Measurements from ENCODE around the gene FAF1. TPM values are rescaled to one million over a fixed set of nuclear protein-coding genes. Genes with fewer than 3 reads are reported as not detected.
"Not testable (repeated sequence)": the region's sequence is repeated elsewhere in the genome, so short reads cannot be mapped to it uniquely, and the experiment has no call there.

The FAF1 gene
- total RNA-seq, 2 experiments from 2014 or later: 84.6 to 88.2 TPM

DNA sequence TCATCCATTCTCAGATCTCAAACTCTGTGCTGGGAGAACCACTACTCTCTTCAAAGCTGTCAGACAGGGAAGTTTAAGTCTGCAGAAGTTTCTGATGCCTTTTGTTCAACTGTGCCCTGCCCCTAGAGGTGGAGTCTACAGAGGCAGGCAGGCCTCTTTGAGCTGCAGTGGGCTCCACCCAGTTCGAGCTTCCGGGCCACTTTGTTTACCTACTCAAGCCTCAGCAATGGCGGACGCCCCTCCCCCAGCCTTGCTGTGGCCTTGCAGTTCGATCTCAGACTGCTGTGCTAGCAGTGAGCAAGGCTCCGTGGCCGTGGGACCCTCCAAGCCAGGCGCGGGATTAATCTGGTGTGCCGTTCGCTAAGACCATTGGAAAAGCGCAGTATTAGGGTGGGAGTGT, 49.7 kb downstream of the FAF1 start:
- H3K27me3 Mint-ChIP-seq, H3K4me3 Mint-ChIP-seq, H3K27ac Mint-ChIP-seq, H3K4me1 Mint-ChIP-seq, CTCF ChIA-PET, DNase-seq, POLR2A ChIA-PET: not testable (repeated sequence)
- Mint-ChIP-seq H3K9me3 (peaks cover 21% of the 10 kb centered on the region), H3K36me3 (ENCODE audit: low read depth) (peaks cover 14% of the 10 kb centered on the region)

DNA sequence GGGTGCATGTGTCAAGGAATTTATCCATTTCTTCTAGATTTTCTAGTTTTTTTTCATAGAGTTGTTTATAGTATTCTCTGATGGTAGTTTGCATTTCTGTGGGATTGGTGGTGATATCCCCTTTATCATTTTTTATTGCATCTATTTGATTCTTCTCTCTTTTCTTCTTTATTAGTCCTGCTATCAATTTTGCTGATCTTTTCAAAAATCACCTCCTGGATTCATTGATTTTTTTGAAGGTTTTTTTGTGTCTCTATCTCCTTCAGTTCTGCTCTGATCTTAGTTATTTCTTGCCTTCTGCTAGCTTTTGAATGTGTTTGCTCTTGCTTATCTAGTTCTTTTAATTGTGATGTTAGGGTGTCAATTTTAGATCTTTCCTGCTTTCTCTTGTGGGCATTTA, 52.5 kb downstream of the FAF1 start:
- H3K4me1 Mint-ChIP-seq, H3K27ac Mint-ChIP-seq, POLR2A ChIA-PET, H3K27me3 Mint-ChIP-seq, DNase-seq, CTCF ChIA-PET, H3K4me3 Mint-ChIP-seq: not testable (repeated sequence)
- Mint-ChIP-seq H3K9me3 (peaks cover 21% of the 10 kb centered on the region), H3K36me3 (ENCODE audit: low read depth) (peaks cover 14% of the 10 kb centered on the region)

DNA sequence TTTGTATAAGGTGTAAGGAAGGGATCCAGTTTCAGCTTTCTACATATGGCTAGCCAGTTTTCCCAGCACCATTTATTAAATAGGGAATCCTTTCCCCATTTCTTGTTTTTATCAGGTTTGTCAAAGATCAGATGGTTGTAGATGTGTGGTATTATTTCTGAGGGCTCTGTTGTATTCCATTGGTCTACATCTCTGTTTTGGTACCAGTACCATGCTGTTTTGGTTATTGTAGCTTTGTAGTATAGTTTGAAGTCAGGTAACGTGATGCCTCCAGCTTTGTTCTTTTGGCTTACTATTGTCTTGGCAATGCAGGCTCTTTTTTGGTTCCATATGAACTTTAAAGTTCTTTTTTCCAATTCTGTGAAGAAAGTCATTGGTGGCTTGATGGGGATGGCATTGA, 54.0 kb downstream of the FAF1 start:
- H3K27ac Mint-ChIP-seq; H3K36me3 Mint-ChIP-seq (ENCODE audit: low read depth); DNase-seq; H3K27me3 Mint-ChIP-seq; H3K4me1 Mint-ChIP-seq; CTCF ChIA-PET; H3K4me3 Mint-ChIP-seq; POLR2A ChIA-PET: not testable (repeated sequence)
- H3K9me3 Mint-ChIP-seq: peaks cover 19% of the 10 kb centered on the region

DNA sequence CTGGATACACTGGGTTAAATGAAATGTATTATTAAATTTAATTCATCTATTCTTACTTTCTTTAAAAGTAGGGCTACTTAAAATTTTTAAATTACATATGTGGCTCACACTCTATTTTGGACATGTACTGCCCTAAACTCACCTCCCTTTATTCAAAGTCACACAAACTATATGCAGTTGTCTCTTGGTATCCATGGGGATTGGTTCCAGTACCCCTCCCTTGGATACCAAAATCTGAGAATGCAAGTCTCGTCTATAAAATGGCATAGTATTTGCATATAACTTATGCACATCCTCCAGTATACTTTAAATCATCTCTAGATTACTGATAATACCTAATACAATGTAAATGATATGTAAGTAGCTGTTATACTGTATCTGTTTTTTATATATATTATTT, 57.6 kb downstream of the FAF1 start:
- DNase-seq: no peak
- Mint-ChIP-seq H3K36me3 (ENCODE audit: low read depth) (no peaks in the 10 kb centered on the region), H3K27ac (no peak overlapping the region), H3K27me3 (no peaks in the 10 kb centered on the region), H3K4me1 (no peaks in the 10 kb centered on the region), H3K4me3 (no peak overlapping the region), H3K9me3 (peaks cover 9% of the 10 kb centered on the region)
- POLR2A ChIA-PET: no interaction called here
- CTCF ChIA-PET: interaction anchor here (1.0 kb wide), 1 partner anchor 27 kb away, joined by 3 read pairs; no protein-coding TSS in a partner anchor

DNA sequence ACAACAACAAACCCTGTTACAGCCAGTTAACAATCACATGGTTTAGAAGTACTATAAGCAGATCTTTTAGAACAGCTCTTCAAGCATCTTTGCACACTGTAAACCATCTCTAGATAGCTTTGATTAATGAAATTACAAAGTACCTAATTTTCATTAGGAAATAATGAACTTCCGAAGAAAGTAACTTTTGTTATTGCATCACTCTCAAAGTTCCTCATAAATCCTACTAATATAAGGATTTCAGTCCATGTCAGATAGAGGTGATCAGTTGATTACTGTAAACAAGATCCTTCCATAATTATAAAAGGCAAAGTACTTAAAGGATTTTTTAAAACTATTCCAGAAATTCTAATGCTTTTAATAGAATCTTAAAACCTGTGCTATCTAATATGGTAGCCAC, 58.2 kb downstream of the FAF1 start:
- CTCF ChIA-PET: interaction anchor here (0.7 kb wide), 1 partner anchor 142 kb away, joined by 3 read pairs; no protein-coding TSS in a partner anchor
- H3K27ac Mint-ChIP-seq: no peak overlapping the region
- H3K4me1 Mint-ChIP-seq: no peaks in the 10 kb centered on the region
- H3K27me3 Mint-ChIP-seq: no peaks in the 10 kb centered on the region
- POLR2A ChIA-PET: no interaction called here
- no peaks in the 10 kb centered on the region for H3K36me3 Mint-ChIP-seq (ENCODE audit: low read depth)
- no peak overlapping the region for H3K4me3 Mint-ChIP-seq
- H3K9me3 Mint-ChIP-seq: peaks cover 6% of the 10 kb centered on the region
- DNase-seq: no peak

DNA sequence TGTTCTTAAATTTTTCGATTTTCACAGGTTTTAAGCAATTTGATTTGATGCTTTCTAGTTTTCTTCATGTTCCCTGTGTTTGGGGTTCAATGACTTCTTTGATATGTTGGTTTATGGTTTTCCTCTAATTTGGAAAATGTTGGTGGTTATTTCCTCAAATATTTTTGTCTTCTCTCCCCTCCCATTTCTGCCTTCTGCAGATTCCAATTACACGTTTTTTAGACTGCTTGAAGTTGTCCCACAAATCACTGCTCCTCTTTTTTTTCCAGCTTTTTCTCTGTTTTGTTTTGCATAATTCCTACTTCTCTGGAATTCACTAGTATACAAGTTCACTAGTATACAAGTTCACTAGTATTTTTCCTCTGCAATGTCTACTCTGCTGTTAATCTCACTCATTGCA, 61.3 kb downstream of the FAF1 start:
- H3K9me3 Mint-ChIP-seq: peaks cover 3% of the 10 kb centered on the region
- no peak overlapping the region for H3K27ac Mint-ChIP-seq
- DNase-seq: no peak
- no peak overlapping the region for H3K4me3 Mint-ChIP-seq
- H3K27me3 Mint-ChIP-seq: no peaks in the 10 kb centered on the region
- H3K4me1 Mint-ChIP-seq: no peaks in the 10 kb centered on the region
- POLR2A ChIA-PET: no interaction called here
- CTCF ChIA-PET: no interaction called here
- peaks cover 2% of the 10 kb centered on the region for H3K36me3 Mint-ChIP-seq (ENCODE audit: low read depth)

DNA sequence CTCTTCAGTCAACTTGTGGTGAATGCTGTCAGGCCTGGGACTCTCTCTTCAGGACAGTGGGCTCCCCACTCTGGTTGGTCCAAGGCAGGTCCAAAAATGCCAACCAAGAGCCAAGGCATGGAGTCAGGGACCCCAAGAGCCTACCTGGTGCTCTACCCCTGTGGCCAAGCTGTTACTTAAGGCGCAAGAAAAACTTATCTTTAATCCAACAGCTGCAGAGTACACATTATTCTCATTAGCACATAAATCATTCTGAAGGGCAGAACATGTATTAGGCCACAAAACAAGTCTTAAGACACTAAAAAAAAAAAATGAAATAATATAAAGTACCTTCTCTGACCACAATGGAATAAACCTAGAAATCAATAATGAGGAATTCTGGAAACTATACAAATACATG, 65.7 kb downstream of the FAF1 start:
- Mint-ChIP-seq H3K4me1 (no peaks in the 10 kb centered on the region), H3K27me3 (no peaks in the 10 kb centered on the region), H3K9me3 (peaks cover 23% of the 10 kb centered on the region), H3K4me3 (no peak overlapping the region), H3K27ac (no peak overlapping the region), H3K36me3 (ENCODE audit: low read depth) (peaks cover 17% of the 10 kb centered on the region)
- CTCF ChIA-PET: no interaction called here
- no peak for DNase-seq
- POLR2A ChIA-PET: no interaction called here

DNA sequence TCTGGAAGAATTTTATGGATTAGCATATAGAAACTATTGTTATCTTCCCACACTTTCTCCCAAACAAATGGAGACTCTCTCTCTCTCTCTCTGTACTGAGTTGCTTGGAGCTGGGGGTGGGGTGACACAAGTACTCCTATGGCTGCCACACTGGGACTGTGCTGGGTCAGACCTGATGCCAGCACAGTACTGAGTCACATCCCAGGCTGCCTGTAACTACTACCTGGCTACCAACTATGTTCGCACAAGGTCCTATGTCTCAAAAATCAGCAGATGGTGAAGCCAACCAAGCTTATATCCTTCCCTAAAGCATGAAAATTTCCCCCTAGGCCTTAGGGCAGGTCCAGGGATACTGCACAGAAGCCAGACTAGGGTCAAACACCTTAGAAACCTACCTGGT, 66.6 kb downstream of the FAF1 start:
- H3K27me3 Mint-ChIP-seq: no peaks in the 10 kb centered on the region
- H3K9me3 Mint-ChIP-seq: peaks cover 23% of the 10 kb centered on the region
- ChIA-PET POLR2A (no interaction called here), CTCF (no interaction called here)
- no peak overlapping the region for H3K27ac Mint-ChIP-seq
- no peak for DNase-seq
- H3K36me3 Mint-ChIP-seq (ENCODE audit: low read depth): peaks cover 17% of the 10 kb centered on the region
- no peaks in the 10 kb centered on the region for H3K4me1 Mint-ChIP-seq
- no peak overlapping the region for H3K4me3 Mint-ChIP-seq

DNA sequence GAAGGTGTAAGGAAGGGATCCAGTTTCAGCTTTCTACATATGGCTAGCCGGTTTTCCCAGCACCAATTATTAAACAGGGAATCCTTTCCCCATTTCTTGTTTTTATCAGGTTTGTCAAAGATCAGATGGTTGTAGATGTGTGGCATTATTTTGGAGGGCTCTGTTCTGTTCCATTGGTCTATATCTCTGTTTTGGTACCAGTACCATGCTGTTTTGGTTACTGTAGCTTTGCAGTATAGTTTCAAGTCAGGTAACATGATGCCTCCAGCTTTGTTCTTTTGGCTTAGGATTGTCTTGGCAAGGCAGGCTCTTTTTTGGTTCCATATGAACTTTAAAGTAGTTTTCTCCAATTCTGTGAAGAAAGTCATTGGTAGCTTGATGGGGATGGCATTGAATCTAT, 72.5 kb downstream of the FAF1 start:
- DNase-seq; POLR2A ChIA-PET; CTCF ChIA-PET; H3K36me3 Mint-ChIP-seq (ENCODE audit: low read depth); H3K27me3 Mint-ChIP-seq; H3K4me1 Mint-ChIP-seq; H3K27ac Mint-ChIP-seq; H3K4me3 Mint-ChIP-seq: not testable (repeated sequence)
- peaks cover 20% of the 10 kb centered on the region for H3K9me3 Mint-ChIP-seq

DNA sequence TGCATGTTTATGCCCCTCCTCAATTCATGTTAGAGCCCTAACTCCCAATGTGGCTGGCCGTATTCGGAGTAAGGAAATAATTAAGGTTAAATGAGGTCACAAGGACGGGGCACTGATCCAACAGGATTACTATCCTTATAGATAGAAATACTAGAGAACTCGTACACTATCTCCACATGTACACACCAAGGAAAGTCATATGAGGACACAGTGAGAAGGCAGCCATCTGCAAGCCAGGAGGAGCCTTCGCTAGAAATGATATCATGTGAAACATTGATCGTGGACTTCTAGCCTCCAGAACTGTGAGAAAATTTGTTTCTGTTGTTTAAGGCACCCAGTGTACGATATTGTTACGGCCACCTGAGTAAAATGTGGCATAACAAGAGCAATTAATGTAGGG, 79.7 kb downstream of the FAF1 start:
- CTCF ChIA-PET: no interaction called here

DNA sequence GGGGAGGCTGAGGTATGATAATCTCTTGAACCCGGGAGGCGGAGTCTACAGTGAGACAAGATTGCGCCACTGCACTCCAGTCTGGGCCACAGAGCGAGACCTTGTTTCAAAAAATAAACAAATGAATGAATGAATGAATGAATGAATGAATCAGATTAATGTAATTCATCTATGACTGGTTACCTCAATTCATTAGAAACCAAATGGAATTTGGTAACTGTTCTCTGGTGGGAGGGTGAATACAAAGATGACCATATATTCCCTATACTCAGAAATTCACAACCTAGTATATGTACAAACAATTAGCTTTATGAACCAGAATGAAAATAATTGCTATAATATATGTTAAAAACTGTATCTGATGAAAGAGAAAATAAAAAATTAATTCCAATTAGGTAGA, 80.9 kb downstream of the FAF1 start:
- H3K36me3 Mint-ChIP-seq (ENCODE audit: low read depth): no peaks in the 10 kb centered on the region
- CTCF ChIA-PET: no interaction called here
- no peak for DNase-seq
- H3K27ac Mint-ChIP-seq: no peak overlapping the region
- H3K27me3 Mint-ChIP-seq: no peaks in the 10 kb centered on the region
- no peaks in the 10 kb centered on the region for H3K4me1 Mint-ChIP-seq
- H3K9me3 Mint-ChIP-seq: no peaks in the 10 kb centered on the region
- POLR2A ChIA-PET: no interaction called here
- H3K4me3 Mint-ChIP-seq: no peak overlapping the region

More for the DNA sequence above, 79.7 kb downstream of the FAF1 start:
- Mint-ChIP-seq H3K4me3 (no peak overlapping the region), H3K4me1 (no peaks in the 10 kb centered on the region), H3K27me3 (no peaks in the 10 kb centered on the region), H3K9me3 (peaks cover 2% of the 10 kb centered on the region), H3K27ac (no peak overlapping the region), H3K36me3 (ENCODE audit: low read depth) (no peaks in the 10 kb centered on the region)
- POLR2A ChIA-PET: no interaction called here
- no peak for DNase-seq

DNA sequence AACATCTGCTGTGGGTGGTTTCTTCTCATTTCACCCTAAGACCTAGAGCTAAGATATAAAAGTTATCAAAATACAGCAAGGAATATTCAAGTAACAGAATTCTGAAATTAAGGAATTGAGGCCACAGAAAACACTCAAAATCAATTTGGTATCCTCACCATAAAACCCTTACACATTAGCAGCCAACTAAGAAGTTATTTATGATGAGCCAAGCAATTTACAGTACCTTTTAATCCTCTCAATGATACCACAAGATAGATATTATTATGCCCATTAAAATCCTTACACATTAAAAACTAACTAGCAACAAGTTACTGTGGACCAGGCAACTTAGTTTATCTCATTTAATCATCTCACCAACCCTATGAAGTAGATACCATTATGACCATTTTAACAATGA, 81.6 kb downstream of the FAF1 start:
- no peaks in the 10 kb centered on the region for H3K4me1 Mint-ChIP-seq
- no peaks in the 10 kb centered on the region for H3K36me3 Mint-ChIP-seq (ENCODE audit: low read depth)
- no peaks in the 10 kb centered on the region for H3K9me3 Mint-ChIP-seq
- no peak for DNase-seq
- no peak overlapping the region for H3K27ac Mint-ChIP-seq
- H3K4me3 Mint-ChIP-seq: no peak overlapping the region
- POLR2A ChIA-PET: no interaction called here
- H3K27me3 Mint-ChIP-seq: no peaks in the 10 kb centered on the region
- CTCF ChIA-PET: no interaction called here

DNA sequence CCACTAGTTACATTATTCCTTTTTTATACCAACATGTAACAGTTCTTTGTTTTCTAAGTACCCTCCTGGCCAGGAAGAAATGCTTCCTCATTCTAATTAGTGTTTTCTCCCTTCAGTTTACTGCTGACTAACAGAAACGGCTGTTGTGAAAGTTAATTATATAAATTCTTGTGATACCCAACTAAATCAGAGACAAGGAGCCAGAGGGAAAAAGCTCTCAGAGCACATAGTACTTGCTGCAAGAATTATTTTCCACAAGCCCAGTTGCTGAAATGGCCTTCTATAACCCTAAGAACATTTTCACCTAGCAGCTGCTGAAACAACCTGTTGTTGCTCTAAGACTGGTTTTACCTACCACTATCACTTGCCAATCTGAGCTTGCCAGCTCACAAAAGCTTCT, 82.4 kb downstream of the FAF1 start:
- Mint-ChIP-seq H3K27me3 (no peaks in the 10 kb centered on the region), H3K27ac (peak overlapping the region; percentile 50)

DNA sequence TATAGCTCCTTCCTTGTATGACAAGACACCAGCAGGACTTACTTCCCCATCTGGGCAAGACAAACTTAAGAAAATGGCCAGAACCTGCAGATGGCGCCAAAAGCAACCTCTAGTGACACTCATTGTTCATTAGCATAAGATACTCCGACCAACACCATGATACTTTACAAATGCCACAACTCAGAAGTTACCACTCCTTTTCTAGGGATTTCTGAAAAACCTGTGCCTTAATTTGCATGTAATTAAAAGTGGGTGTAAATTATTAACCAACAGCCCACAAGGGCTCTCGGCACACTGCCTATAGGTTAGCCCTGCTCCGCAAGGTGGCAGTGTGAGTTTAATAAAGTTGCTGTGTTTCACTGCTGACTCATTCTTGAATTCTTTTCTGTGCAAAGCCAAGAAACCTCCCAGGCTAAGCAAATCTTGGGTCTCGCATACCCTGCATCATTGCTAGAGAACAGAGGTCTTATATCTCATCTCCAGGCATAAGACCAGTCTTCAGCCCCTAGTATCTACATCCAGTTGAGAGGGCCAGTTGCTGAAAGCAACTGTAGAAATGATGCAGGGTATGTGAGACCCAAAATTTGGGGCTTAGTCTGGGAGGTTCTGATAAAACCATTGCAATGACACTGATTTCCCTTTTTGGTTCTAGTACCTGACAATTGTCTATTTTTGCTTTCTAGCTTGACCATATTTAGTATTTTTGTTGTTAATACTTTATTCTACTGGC, 86.4 kb downstream of the FAF1 start:
- DNase-seq: peak; percentile 71
- Mint-ChIP-seq H3K4me1 (peaks cover 2% of the 10 kb centered on the region), H3K9me3 (no peaks in the 10 kb centered on the region), H3K36me3 (ENCODE audit: low read depth) (no peaks in the 10 kb centered on the region), H3K27ac (no peak overlapping the region), H3K27me3 (no peaks in the 10 kb centered on the region), H3K4me3 (no peak overlapping the region)
- ChIA-PET POLR2A (interaction anchor here (0.5 to 1.0 kb wide), 2 partner anchors 23 to 95 kb away, joined by 3 to 9 read pairs; no protein-coding TSS in a partner anchor), CTCF (interaction anchor here (0.7 to 1.2 kb wide), 2 partner anchors 315 to 317 kb away, joined by 4 to 5 read pairs; no protein-coding TSS in a partner anchor)

More for the DNA sequence above, 82.4 kb downstream of the FAF1 start:
- ChIA-PET CTCF (no interaction called here), POLR2A (no interaction called here)
- no peak for DNase-seq
- Mint-ChIP-seq H3K4me3 (no peak overlapping the region), H3K4me1 (peaks cover 2% of the 10 kb centered on the region), H3K9me3 (no peaks in the 10 kb centered on the region), H3K36me3 (ENCODE audit: low read depth) (no peaks in the 10 kb centered on the region)
